ENCODE results near the gene LSM12.

Gene LSM12

GRCh38 chr17:44111777-44112176 lies 45.3 kb upstream of the LSM12 start:
- TF ChIP-seq, protein P1, sequence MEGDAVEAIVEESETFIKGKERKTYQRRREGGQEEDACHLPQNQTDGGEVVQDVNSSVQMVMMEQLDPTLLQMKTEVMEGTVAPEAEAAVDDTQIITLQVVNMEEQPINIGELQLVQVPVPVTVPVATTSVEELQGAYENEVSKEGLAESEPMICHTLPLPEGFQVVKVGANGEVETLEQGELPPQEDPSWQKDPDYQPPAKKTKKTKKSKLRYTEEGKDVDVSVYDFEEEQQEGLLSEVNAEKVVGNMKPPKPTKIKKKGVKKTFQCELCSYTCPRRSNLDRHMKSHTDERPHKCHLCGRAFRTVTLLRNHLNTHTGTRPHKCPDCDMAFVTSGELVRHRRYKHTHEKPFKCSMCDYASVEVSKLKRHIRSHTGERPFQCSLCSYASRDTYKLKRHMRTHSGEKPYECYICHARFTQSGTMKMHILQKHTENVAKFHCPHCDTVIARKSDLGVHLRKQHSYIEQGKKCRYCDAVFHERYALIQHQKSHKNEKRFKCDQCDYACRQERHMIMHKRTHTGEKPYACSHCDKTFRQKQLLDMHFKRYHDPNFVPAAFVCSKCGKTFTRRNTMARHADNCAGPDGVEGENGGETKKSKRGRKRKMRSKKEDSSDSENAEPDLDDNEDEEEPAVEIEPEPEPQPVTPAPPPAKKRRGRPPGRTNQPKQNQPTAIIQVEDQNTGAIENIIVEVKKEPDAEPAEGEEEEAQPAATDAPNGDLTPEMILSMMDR (IDR thresholded peaks at IDR 0.05; ENCODE audit: borderline replicate concordance, control extremely low read depth, extremely low read depth, insufficient read depth, missing control alignments), result no peak
- in situ Hi-C loops (cut with MboI; ENCODE audit: low sequenced_read_pairs, unreplicated experiment), result no loop called here
- no peak for DNase-seq (ENCODE audit: low spot score)

DNA sequence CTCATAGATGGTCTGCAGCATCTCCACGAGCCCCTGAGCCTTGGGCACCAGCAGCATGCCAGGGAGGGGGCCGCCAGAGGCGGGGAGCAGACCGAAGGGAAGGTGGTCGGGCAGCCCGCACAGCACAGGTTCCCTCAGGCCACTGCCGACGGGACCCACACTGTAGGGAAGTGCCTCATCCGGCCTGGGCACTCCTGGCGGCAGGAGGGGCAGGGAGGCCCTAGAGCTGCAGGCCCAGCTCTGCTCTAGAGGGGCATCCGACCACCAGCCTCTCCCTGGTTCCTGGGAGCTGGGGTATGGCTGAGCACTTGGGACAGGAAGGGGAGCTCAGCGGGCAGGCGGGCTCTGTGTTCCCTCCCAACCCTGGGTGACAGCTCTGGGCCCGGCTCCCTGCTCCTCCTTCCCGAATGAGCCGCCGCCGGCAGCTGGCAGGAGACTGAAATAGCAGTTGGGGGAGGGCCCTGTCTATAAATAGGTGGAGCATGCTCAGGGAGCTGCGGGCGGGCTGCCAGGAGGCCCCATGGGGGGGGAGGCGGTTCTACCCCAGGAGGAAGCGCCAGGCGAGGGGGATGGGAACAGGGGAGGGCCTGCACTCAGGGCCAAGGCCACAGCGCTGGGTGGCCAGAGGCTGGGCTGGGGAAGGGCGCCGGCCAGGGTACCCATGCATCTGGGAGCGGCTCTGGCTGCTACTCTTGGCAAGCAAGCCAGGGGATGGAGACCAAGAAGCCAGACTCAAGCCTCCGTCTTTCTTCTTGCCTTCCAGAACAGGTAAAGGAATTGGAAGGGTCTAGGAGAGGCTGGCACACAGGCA lies 44.6 kb upstream of the LSM12 start:
- TF ChIP-seq, protein P1 (IDR thresholded peaks at IDR 0.05; ENCODE audit: borderline replicate concordance, control extremely low read depth, extremely low read depth, insufficient read depth, missing control alignments), result no peak
- in situ Hi-C loops (cut with MboI; ENCODE audit: low sequenced_read_pairs, unreplicated experiment), result no loop called here
- peak; percentile 90 for DNase-seq (ENCODE audit: low spot score)

GRCh38 chr17:44110011-44110686 lies 43.7 kb upstream of the LSM12 start:
- DNase-seq (ENCODE audit: low spot score), result no peak
- in situ Hi-C loops (cut with MboI; ENCODE audit: low sequenced_read_pairs, unreplicated experiment), result no loop called here
- TF ChIP-seq, protein P1 (IDR thresholded peaks at IDR 0.05; ENCODE audit: borderline replicate concordance, control extremely low read depth, extremely low read depth, insufficient read depth, missing control alignments), result no peak

DNA sequence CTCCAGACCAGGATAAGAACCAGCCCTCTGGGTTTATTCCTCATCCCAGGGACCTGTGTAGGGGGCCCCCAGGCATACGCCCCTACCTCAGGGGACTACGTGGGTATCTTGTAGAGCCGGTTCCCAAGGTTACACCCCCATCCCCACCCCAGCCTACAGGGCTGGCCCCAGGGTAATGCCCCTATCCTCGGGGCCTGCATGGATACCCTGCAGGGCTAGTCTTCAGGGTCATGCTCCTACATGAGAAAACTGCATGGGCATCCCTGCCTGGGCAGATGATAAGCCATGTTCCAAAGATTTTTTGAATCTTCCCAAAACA lies 42.8 kb upstream of the LSM12 start:
- in situ Hi-C loops (cut with MboI; ENCODE audit: low sequenced_read_pairs, unreplicated experiment), result no loop called here
- no peak for DNase-seq (ENCODE audit: low spot score)
- TF ChIP-seq, protein P1 (IDR thresholded peaks at IDR 0.05; ENCODE audit: borderline replicate concordance, control extremely low read depth, extremely low read depth, insufficient read depth, missing control alignments), result no peak

GRCh38 chr17:44108440-44109311 lies 42.2 kb upstream of the LSM12 start:
- in situ Hi-C loops (cut with MboI; ENCODE audit: low sequenced_read_pairs, unreplicated experiment), result no loop called here
- no peak for DNase-seq (ENCODE audit: low spot score)
- TF ChIP-seq, protein P1 (IDR thresholded peaks at IDR 0.05; ENCODE audit: borderline replicate concordance, control extremely low read depth, extremely low read depth, insufficient read depth, missing control alignments), result no peak

DNA sequence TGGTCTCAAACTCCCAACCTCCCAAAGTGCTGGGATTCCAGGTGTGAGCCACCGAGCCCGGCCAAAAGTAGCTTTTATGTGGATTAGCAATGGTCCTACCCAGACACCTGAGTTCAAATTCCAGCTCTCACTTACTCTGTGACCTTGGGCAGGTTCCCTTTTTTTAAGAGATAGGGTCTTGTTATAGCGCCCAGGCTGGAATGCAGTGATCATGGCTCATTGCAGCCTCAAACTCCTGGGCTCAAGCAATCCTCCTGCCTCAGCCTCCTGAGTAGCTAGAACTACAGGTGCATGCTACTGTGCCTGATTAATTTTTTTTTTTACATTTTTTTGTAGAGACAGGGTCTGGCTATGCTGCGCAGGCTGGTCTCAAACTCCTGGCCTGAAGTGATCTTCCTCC lies 40.3 kb upstream of the LSM12 start:
- no peak for DNase-seq (ENCODE audit: low spot score)

More for the DNA sequence above, 40.3 kb upstream of the LSM12 start:
- TF ChIP-seq, protein P1 (IDR thresholded peaks at IDR 0.05; ENCODE audit: borderline replicate concordance, control extremely low read depth, extremely low read depth, insufficient read depth, missing control alignments), result no peak
- in situ Hi-C loops (cut with MboI; ENCODE audit: low sequenced_read_pairs, unreplicated experiment), result no loop called here
